GM23338 (cell line): Measurements from ENCODE around the gene GPR31. TPM values are rescaled to one million over a fixed set of nuclear protein-coding genes. Genes with fewer than 3 reads are reported as not detected.

Experiments
- CREB1 ChIP-seq: fragments of 250-450 bp; sonication (Bioruptor Pico); IDR thresholded peaks from 2 replicates; pipeline ENCODE4 v1.5.0; 2020; ENCODE audit warnings: low read depth, mild to moderate bottlenecking, moderate library complexity
- EZH2phosphoT487 ChIP-seq: fragments of 200-600 bp; sonication (generic); IDR thresholded peaks from one replicate; pipeline ENCODE4 v1.8.1; 2018; ENCODE audit warnings: antibody characterized with exemption; ENCODE audit not compliant: unreplicated experiment
- JUNB ChIP-seq: IDR thresholded peaks from one replicate; pipeline ENCODE4 v1.6.1; 2016; ENCODE audit warnings: antibody characterized with exemption; ENCODE audit not compliant: unreplicated experiment
- NANOG ChIP-seq: IDR thresholded peaks from 2 replicates; pipeline ENCODE4 v1.6.1; 2016; ENCODE audit warnings: antibody characterized with exemption, borderline replicate concordance
- REST ChIP-seq: IDR thresholded peaks from one replicate; pipeline ENCODE4 v1.6.1; 2018; ENCODE audit warnings: antibody characterized with exemption; ENCODE audit not compliant: unreplicated experiment
- STAT1 ChIP-seq: IDR thresholded peaks from one replicate; pipeline ENCODE4 v1.6.1; 2016; ENCODE audit warnings: antibody characterized with exemption; ENCODE audit not compliant: unreplicated experiment
- ZNF462 ChIP-seq: fragments of 250-450 bp; sonication (Bioruptor Pico); IDR thresholded peaks from 2 replicates; pipeline ENCODE4 v1.5.0; 2020; ENCODE audit warnings: mild to moderate bottlenecking, moderate library complexity
- polyA plus RNA-seq: library from polyadenylated mRNA; unstranded; fragments of >200 nt; fragmentation: Nextera tagmentation; extraction: Ambion mirVana; gene quantifications from 2 replicates; pipeline ENCODE4 v1.2.1, GENCODE V29; 2016
- total RNA-seq: library from RNA; depleted of rRNA; stranded (reverse); fragments of >200 nt; shearing (Covaris generic); gene quantifications from 2 replicates; pipeline ENCODE4 v1.2.3, GENCODE V29; 2014

Gene GPR31
- total and polyA plus RNA-seq, 2 experiments from 2014 or later = not detected

GRCh38 chr6:167116109-167116837, 41.5 kb downstream of the GPR31 start (continued):
- TF ChIP-seq ZNF462 (CRISPR knock-in tag) = no peak
- TF ChIP-seq CREB1 (CRISPR knock-in tag) = no peak
- TF ChIP-seq NANOG = no peak
- TF ChIP-seq REST = no peak
- no peak for TF ChIP-seq EZH2phosphoT487
- no peak for TF ChIP-seq STAT1
- no peak for TF ChIP-seq JUNB
